K562 (cell line): ENCODE data around the gene CPSF4. TPM values are rescaled to one million over a fixed set of nuclear protein-coding genes. Genes with fewer than 3 reads are reported as not detected.

ENCODE experiments used
- ARHGAP35 ChIP-seq: fragments of 450-650 bp; IDR thresholded peaks from 2 replicates; pipeline ENCODE4 v1.6.1; 2018; ENCODE audit not compliant: partially characterized antibody
- CTBP1 ChIP-seq: fragments of 450-650 bp; IDR thresholded peaks from 2 replicates; pipeline ENCODE4 v1.6.1; 2016; ENCODE audit warnings: borderline replicate concordance
- CTCF ChIP-seq, 3 experiments: IDR thresholded peaks in 2 of 3; conservative IDR thresholded peaks in 1 of 3; 2 replicates each; pipeline ENCODE4 v1.5.1; 2011 to 2012; ENCODE audit warnings: low read length in 3 of 3, mild to moderate bottlenecking in 3 of 3, control low read depth in 2 of 3, improper control_type of control experiment in 1 of 3, inconsistent platforms in 1 of 3, low read depth in 1 of 3, mixed read lengths in 1 of 3, moderate library complexity in 1 of 3; ENCODE audit not compliant: insufficient read depth in 2 of 3
- ERF ChIP-seq: fragments of 450-650 bp; formaldehyde crosslinking; IDR thresholded peaks from 2 replicates; pipeline ENCODE4 v1.4.0; 2020; ENCODE audit warnings: mild to moderate bottlenecking, mixed read lengths
- FOXP1 ChIP-seq: sonication (generic); formaldehyde crosslinking; IDR thresholded peaks from 2 replicates; pipeline ENCODE4 v1.8.0; 2022; ENCODE audit warnings: mild to moderate bottlenecking, missing genetic modification reagents
- HNRNPLL ChIP-seq: fragments of 200-400 bp; formaldehyde crosslinking; IDR thresholded peaks from 2 replicates; pipeline ENCODE4 v1.6.1; 2017; ENCODE audit warnings: low read length, low read depth, mild to moderate bottlenecking; ENCODE audit not compliant: poor library complexity, severe bottlenecking
- NR1H2 ChIP-seq: sonication (generic); formaldehyde crosslinking; IDR thresholded peaks from 2 replicates; pipeline ENCODE4 v1.4.0; 2020; ENCODE audit warnings: mild to moderate bottlenecking, missing genetic modification reagents
- PML ChIP-seq: IDR thresholded peaks from 2 replicates; pipeline ENCODE4 v1.6.1; 2012; ENCODE audit warnings: low read length, inconsistent platforms
- ZNF444 ChIP-seq: fragments of 250-450 bp; sonication (Bioruptor Pico); IDR thresholded peaks from 2 replicates; pipeline ENCODE4 v1.4.0; 2020; ENCODE audit warnings: mild to moderate bottlenecking, moderate library complexity
- ZNF449 ChIP-seq: fragments of 250-450 bp; sonication (Bioruptor Pico); IDR thresholded peaks from 2 replicates; pipeline ENCODE4 v1.8.0; 2022; ENCODE audit warnings: moderate library complexity, mild to moderate bottlenecking, inconsistent platforms
- polyA plus RNA-seq, 8 experiments: library from polyadenylated mRNA; depleted of rRNA in 4 of 8; stranded (reverse) in 5 of 8; unstranded in 3 of 8; fragments of >200 nt; fragmentation: Nextera tagmentation in 2 of 8; fragmentation: Illumina TruSeq in 1 of 8; extraction: Ambion mirVana in 2 of 8; extraction: Trizol in 1 of 8; gene quantifications; 2 replicates each; pipeline versions ENCODE4 v1.2.1 to v1.2.3, GENCODE V29; 2011 to 2014; ENCODE audit warnings: inconsistent platforms in 1 of 8, missing spikeins in 1 of 8
- total RNA-seq, 7 experiments: library from RNA; depleted of rRNA in 6 of 7; stranded (reverse); fragments of >200 nt in 6 of 7; fragmentation: Illumina TruSeq in 2 of 7; extraction: Trizol in 2 of 7; gene quantifications; 2 replicates each; pipeline versions ENCODE4 v1.2.1 to v1.2.3, GENCODE V29; 2011 to 2021; ENCODE audit warnings: low replicate concordance in 1 of 7
- TF ChIP-seq, protein P1 (sequence below), 2 experiments: IDR thresholded peaks; 2 replicates each; pipeline ENCODE4 v1.6.1; 2012; ENCODE audit warnings: improper control_type of control experiment in 2 of 2, low read depth in 2 of 2, low read length in 2 of 2, borderline replicate concordance in 1 of 2
- TF ChIP-seq, protein P2 (sequence below): sonication (generic); formaldehyde crosslinking; IDR thresholded peaks from 2 replicates; pipeline ENCODE4 v1.8.1; 2023; ENCODE audit warnings: missing genetic modification reagents, mild to moderate bottlenecking, borderline replicate concordance
- TF ChIP-seq, protein P3 (sequence below): fragments of 450-650 bp; formaldehyde crosslinking; IDR thresholded peaks from 2 replicates; pipeline ENCODE4 v1.4.0; 2022; ENCODE audit warnings: mild to moderate bottlenecking, moderate library complexity

Gene CPSF4
- total and polyA plus RNA-seq, 9 of the 15 experiments (the other 6 are each of a cell fraction or from before 2014, with no cell fraction given), result 16.9 to 118 (median 71.7) TPM

- TF ChIP-seq, protein P1, sequence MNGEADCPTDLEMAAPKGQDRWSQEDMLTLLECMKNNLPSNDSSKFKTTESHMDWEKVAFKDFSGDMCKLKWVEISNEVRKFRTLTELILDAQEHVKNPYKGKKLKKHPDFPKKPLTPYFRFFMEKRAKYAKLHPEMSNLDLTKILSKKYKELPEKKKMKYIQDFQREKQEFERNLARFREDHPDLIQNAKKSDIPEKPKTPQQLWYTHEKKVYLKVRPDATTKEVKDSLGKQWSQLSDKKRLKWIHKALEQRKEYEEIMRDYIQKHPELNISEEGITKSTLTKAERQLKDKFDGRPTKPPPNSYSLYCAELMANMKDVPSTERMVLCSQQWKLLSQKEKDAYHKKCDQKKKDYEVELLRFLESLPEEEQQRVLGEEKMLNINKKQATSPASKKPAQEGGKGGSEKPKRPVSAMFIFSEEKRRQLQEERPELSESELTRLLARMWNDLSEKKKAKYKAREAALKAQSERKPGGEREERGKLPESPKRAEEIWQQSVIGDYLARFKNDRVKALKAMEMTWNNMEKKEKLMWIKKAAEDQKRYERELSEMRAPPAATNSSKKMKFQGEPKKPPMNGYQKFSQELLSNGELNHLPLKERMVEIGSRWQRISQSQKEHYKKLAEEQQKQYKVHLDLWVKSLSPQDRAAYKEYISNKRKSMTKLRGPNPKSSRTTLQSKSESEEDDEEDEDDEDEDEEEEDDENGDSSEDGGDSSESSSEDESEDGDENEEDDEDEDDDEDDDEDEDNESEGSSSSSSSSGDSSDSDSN (IDR thresholded peaks at IDR 0.05; ENCODE audit: borderline replicate concordance in 1 of 2, low read depth in 2 of 2, low read length in 2 of 2), result peak in 1 of 2 experiments; percentile 66; a peak in 1 of 4 replicates
- TF ChIP-seq, protein P2, sequence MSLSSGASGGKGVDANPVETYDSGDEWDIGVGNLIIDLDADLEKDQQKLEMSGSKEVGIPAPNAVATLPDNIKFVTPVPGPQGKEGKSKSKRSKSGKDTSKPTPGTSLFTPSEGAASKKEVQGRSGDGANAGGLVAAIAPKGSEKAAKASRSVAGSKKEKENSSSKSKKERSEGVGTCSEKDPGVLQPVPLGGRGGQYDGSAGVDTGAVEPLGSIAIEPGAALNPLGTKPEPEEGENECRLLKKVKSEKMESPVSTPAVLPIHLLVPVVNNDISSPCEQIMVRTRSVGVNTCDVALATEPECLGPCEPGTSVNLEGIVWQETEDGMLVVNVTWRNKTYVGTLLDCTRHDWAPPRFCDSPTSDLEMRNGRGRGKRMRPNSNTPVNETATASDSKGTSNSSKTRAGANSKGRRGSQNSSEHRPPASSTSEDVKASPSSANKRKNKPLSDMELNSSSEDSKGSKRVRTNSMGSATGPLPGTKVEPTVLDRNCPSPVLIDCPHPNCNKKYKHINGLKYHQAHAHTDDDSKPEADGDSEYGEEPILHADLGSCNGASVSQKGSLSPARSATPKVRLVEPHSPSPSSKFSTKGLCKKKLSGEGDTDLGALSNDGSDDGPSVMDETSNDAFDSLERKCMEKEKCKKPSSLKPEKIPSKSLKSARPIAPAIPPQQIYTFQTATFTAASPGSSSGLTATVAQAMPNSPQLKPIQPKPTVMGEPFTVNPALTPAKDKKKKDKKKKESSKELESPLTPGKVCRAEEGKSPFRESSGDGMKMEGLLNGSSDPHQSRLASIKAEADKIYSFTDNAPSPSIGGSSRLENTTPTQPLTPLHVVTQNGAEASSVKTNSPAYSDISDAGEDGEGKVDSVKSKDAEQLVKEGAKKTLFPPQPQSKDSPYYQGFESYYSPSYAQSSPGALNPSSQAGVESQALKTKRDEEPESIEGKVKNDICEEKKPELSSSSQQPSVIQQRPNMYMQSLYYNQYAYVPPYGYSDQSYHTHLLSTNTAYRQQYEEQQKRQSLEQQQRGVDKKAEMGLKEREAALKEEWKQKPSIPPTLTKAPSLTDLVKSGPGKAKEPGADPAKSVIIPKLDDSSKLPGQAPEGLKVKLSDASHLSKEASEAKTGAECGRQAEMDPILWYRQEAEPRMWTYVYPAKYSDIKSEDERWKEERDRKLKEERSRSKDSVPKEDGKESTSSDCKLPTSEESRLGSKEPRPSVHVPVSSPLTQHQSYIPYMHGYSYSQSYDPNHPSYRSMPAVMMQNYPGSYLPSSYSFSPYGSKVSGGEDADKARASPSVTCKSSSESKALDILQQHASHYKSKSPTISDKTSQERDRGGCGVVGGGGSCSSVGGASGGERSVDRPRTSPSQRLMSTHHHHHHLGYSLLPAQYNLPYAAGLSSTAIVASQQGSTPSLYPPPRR (CRISPR knock-in tag), result peak; percentile 87; the same call in 1 of the 2 replicates
- TF ChIP-seq HNRNPLL, result peak; percentile 92
- peak in 1 of 3 experiments; percentile 18; a peak in 1 of 6 replicates for TF ChIP-seq CTCF (IDR thresholded peaks at IDR 0.05 in 2 of 3, conservative IDR thresholded peaks at IDR 0.05 in 1 of 3; ENCODE audit: insufficient read depth in 2 of 3, low read depth in 1 of 3, low read length in 3 of 3)
- peak; percentile 74 for TF ChIP-seq ERF (CRISPR knock-in tag)
- TF ChIP-seq, protein P3, sequence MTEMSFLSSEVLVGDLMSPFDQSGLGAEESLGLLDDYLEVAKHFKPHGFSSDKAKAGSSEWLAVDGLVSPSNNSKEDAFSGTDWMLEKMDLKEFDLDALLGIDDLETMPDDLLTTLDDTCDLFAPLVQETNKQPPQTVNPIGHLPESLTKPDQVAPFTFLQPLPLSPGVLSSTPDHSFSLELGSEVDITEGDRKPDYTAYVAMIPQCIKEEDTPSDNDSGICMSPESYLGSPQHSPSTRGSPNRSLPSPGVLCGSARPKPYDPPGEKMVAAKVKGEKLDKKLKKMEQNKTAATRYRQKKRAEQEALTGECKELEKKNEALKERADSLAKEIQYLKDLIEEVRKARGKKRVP, result peak; percentile 100
- no peak for TF ChIP-seq ARHGAP35
- TF ChIP-seq NR1H2 (CRISPR knock-in tag), result peak; percentile 70; the same call in 1 of the 2 replicates
- peak; percentile 81; the same call in 1 of the 2 replicates for TF ChIP-seq CTBP1
- TF ChIP-seq PML, result peak; percentile 84
- 0 out of 2 replicates have a peak, but pooled peaks have one; percentile 23 for TF ChIP-seq ZNF449
- TF ChIP-seq FOXP1, result peak; percentile 42
- TF ChIP-seq ZNF444 (CRISPR knock-in tag), result no peak
These were observed 30.2 kb upstream of the CPSF4 start, which contains the start of the genes BUD31 and PDAP1 (continued) for GRCh38 chr7:99408379-99409191.
